ENCODE results near the gene TBC1D10A. TPM values are rescaled to one million over a fixed set of nuclear protein-coding genes. Genes with fewer than 3 reads are reported as not detected.

The TBC1D10A gene
- total RNA-seq, 1 experiment from 2014 or later: 11.1 TPM

- TF ChIP-seq ATF2 (CRISPR knock-in tag; IDR thresholded peaks at IDR 0.05; ENCODE audit: borderline replicate concordance, low read depth): no peak
Observed at GRCh38 chr22:30292069-30292970, 34.4 kb downstream of the TBC1D10A start (continued).

GRCh38 chr22:30291058-30291892, 35.5 kb downstream of the TBC1D10A start:
- H3K36me3 Mint-ChIP-seq: no peaks in the 10 kb centered on the region

More at GRCh38 chr22:30291058-30291892, 35.5 kb downstream of the TBC1D10A start:
- Mint-ChIP-seq H3K4me1 (peaks cover 11% of the 10 kb centered on the region), H3K27me3 (ENCODE audit: low read depth) (peaks cover 3% of the 10 kb centered on the region), H3K4me3 (no peak overlapping the region), H3K27ac (no peak overlapping the region), H3K9me3 (no peaks in the 10 kb centered on the region)
- ATAC-seq: no peak
- no peak for DNase-seq (ENCODE audit: low spot score)
- CTCF ChIA-PET: interaction anchor here (2.5 to 6.3 kb wide), 5 partner anchors 10 to 98 kb away, joined by 10 to 193 read pairs (median 57); partner anchors contain the start of genes RNF215 and TBC1D10A
- POLR2A ChIA-PET: interaction anchor here (0.5 to 1.6 kb wide), 3 partner anchors 10 to 141 kb away, joined by 3 to 7 read pairs (median 4); partner anchors contain the start of gene TBC1D10A
- no peak for TF ChIP-seq ATF1 (CRISPR knock-in tag; IDR thresholded peaks at IDR 0.05)
- TF ChIP-seq GRHL2 (CRISPR knock-in tag; IDR thresholded peaks at IDR 0.05; ENCODE audit: insufficient replicate concordance, severe bottlenecking): no peak
- TF ChIP-seq SMAD4 (CRISPR knock-in tag; IDR thresholded peaks at IDR 0.05): no peak
- TF ChIP-seq, protein P1, sequence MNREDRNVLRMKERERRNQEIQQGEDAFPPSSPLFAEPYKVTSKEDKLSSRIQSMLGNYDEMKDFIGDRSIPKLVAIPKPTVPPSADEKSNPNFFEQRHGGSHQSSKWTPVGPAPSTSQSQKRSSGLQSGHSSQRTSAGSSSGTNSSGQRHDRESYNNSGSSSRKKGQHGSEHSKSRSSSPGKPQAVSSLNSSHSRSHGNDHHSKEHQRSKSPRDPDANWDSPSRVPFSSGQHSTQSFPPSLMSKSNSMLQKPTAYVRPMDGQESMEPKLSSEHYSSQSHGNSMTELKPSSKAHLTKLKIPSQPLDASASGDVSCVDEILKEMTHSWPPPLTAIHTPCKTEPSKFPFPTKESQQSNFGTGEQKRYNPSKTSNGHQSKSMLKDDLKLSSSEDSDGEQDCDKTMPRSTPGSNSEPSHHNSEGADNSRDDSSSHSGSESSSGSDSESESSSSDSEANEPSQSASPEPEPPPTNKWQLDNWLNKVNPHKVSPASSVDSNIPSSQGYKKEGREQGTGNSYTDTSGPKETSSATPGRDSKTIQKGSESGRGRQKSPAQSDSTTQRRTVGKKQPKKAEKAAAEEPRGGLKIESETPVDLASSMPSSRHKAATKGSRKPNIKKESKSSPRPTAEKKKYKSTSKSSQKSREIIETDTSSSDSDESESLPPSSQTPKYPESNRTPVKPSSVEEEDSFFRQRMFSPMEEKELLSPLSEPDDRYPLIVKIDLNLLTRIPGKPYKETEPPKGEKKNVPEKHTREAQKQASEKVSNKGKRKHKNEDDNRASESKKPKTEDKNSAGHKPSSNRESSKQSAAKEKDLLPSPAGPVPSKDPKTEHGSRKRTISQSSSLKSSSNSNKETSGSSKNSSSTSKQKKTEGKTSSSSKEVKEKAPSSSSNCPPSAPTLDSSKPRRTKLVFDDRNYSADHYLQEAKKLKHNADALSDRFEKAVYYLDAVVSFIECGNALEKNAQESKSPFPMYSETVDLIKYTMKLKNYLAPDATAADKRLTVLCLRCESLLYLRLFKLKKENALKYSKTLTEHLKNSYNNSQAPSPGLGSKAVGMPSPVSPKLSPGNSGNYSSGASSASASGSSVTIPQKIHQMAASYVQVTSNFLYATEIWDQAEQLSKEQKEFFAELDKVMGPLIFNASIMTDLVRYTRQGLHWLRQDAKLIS (CRISPR knock-in tag; IDR thresholded peaks at IDR 0.05; ENCODE audit: borderline replicate concordance): no peak
- TF ChIP-seq ZBTB21 (CRISPR knock-in tag; IDR thresholded peaks at IDR 0.05; ENCODE audit: borderline replicate concordance): no peak
- TF ChIP-seq NFYB (CRISPR knock-in tag; conservative IDR thresholded peaks at IDR 0.05; ENCODE audit: low read depth): no peak
- no peak for TF ChIP-seq CBFB (CRISPR knock-in tag; IDR thresholded peaks at IDR 0.05; ENCODE audit: low read depth)
- TF ChIP-seq MXD4 (CRISPR knock-in tag; IDR thresholded peaks at IDR 0.05; ENCODE audit: borderline replicate concordance): no peak
- no peak for TF ChIP-seq HMGA2 (CRISPR knock-in tag; IDR thresholded peaks at IDR 0.05)
- no peak for TF ChIP-seq USF1 (CRISPR knock-in tag; IDR thresholded peaks at IDR 0.05)
- no peak for TF ChIP-seq TP53 (CRISPR knock-in tag; IDR thresholded peaks at IDR 0.05)
- no peak for TF ChIP-seq HMGXB4 (CRISPR knock-in tag; IDR thresholded peaks at IDR 0.05)
- TF ChIP-seq KAT7 (CRISPR knock-in tag; IDR thresholded peaks at IDR 0.05; ENCODE audit: borderline replicate concordance): no peak
- TF ChIP-seq, protein P2, sequence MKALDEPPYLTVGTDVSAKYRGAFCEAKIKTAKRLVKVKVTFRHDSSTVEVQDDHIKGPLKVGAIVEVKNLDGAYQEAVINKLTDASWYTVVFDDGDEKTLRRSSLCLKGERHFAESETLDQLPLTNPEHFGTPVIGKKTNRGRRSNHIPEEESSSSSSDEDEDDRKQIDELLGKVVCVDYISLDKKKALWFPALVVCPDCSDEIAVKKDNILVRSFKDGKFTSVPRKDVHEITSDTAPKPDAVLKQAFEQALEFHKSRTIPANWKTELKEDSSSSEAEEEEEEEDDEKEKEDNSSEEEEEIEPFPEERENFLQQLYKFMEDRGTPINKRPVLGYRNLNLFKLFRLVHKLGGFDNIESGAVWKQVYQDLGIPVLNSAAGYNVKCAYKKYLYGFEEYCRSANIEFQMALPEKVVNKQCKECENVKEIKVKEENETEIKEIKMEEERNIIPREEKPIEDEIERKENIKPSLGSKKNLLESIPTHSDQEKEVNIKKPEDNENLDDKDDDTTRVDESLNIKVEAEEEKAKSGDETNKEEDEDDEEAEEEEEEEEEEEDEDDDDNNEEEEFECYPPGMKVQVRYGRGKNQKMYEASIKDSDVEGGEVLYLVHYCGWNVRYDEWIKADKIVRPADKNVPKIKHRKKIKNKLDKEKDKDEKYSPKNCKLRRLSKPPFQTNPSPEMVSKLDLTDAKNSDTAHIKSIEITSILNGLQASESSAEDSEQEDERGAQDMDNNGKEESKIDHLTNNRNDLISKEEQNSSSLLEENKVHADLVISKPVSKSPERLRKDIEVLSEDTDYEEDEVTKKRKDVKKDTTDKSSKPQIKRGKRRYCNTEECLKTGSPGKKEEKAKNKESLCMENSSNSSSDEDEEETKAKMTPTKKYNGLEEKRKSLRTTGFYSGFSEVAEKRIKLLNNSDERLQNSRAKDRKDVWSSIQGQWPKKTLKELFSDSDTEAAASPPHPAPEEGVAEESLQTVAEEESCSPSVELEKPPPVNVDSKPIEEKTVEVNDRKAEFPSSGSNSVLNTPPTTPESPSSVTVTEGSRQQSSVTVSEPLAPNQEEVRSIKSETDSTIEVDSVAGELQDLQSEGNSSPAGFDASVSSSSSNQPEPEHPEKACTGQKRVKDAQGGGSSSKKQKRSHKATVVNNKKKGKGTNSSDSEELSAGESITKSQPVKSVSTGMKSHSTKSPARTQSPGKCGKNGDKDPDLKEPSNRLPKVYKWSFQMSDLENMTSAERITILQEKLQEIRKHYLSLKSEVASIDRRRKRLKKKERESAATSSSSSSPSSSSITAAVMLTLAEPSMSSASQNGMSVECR (CRISPR knock-in tag; IDR thresholded peaks at IDR 0.05; ENCODE audit: borderline replicate concordance): no peak
- TF ChIP-seq, protein P3, sequence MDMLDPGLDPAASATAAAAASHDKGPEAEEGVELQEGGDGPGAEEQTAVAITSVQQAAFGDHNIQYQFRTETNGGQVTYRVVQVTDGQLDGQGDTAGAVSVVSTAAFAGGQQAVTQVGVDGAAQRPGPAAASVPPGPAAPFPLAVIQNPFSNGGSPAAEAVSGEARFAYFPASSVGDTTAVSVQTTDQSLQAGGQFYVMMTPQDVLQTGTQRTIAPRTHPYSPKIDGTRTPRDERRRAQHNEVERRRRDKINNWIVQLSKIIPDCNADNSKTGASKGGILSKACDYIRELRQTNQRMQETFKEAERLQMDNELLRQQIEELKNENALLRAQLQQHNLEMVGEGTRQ (CRISPR knock-in tag; IDR thresholded peaks at IDR 0.05): no peak
- TF ChIP-seq IRF1 (CRISPR knock-in tag; IDR thresholded peaks at IDR 0.05): no peak
